RWPE1 (cell line): ENCODE results near the gene GRAMD2B.
"Not testable (repeated sequence)": the region's sequence is repeated elsewhere in the genome, so short reads cannot be mapped to it uniquely, and the experiment has no call there.

Source experiments
- CTCF ChIA-PET: fragments of 350-600 bp; sonication (Branson Sonifier 250); formaldehyde crosslinking; extraction: SDS; loops from one replicate; lab custom pipeline; 2021; lab: Yijun Ruan, JAX
- POLR2A ChIA-PET: fragments of 400-600 bp; formaldehyde crosslinking; extraction: SDS; loops from one replicate; lab custom pipeline; 2020; ENCODE audit warnings: antibody characterized with exemption; ENCODE audit not compliant: low non-redundant PET; lab: Yijun Ruan, JAX
- DNase-seq: peaks from one replicate; pipeline ENCODE4 v3.0.0; 2012; ENCODE audit warnings: low spot score
- H3K27ac ChIP-seq: fragments of 450-650 bp; 2 replicates; pipeline ENCODE4 v1.5.1; 2017
- TF ChIP-seq, protein P1 (sequence below): fragments of 450-650 bp; conservative IDR thresholded peaks from 2 replicates; pipeline ENCODE4 v1.5.1; 2017; ENCODE audit warnings: low read depth, mild to moderate bottlenecking

The GRAMD2B gene

DNA sequence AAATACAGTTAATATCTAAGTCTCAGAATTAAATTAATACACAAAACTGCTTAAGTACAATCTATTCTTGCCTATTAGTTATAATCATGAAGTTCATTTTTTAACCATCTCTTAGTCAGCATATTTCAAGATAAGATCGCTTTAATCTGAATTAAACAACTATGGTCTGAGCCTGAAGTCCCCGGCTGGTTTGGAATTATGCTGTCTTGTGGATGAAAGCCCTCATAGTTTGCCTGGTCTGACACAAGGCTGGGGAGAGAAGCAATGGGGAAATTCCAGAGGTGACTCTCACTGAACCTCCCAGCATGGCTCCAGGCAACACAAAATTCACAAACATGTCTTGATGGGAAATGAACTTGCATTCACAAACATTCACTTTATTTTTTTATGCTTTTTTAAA lies 28.0 kb upstream of the GRAMD2B start:
- POLR2A ChIA-PET: no interaction called here
- TF ChIP-seq, protein P1, sequence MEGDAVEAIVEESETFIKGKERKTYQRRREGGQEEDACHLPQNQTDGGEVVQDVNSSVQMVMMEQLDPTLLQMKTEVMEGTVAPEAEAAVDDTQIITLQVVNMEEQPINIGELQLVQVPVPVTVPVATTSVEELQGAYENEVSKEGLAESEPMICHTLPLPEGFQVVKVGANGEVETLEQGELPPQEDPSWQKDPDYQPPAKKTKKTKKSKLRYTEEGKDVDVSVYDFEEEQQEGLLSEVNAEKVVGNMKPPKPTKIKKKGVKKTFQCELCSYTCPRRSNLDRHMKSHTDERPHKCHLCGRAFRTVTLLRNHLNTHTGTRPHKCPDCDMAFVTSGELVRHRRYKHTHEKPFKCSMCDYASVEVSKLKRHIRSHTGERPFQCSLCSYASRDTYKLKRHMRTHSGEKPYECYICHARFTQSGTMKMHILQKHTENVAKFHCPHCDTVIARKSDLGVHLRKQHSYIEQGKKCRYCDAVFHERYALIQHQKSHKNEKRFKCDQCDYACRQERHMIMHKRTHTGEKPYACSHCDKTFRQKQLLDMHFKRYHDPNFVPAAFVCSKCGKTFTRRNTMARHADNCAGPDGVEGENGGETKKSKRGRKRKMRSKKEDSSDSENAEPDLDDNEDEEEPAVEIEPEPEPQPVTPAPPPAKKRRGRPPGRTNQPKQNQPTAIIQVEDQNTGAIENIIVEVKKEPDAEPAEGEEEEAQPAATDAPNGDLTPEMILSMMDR: no peak
- CTCF ChIA-PET: no interaction called here
- no peak for DNase-seq
- no peak overlapping the region for H3K27ac ChIP-seq

DNA sequence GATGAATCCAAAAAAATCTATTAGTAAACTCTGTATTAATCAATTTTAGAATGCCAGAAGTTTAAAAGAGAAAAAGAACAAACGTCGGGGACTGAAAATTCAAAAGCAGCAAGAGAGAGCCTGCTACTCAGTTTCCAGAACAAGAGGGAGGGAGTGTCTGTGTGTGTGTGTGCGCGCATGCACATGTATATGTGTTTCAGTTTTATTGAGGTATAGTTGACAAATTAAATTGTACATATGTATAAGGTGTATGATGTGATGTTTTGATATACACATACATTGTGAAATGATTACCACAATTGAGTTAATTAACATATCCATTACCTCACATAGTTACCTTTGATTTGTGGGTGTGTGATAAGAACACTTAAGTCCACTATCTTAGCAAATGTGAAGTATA lies 27.6 kb upstream of the GRAMD2B start:
- no peak for DNase-seq
- H3K27ac ChIP-seq: no peak overlapping the region
- POLR2A ChIA-PET: no interaction called here
- TF ChIP-seq, protein P1: no peak
- CTCF ChIA-PET: no interaction called here

DNA sequence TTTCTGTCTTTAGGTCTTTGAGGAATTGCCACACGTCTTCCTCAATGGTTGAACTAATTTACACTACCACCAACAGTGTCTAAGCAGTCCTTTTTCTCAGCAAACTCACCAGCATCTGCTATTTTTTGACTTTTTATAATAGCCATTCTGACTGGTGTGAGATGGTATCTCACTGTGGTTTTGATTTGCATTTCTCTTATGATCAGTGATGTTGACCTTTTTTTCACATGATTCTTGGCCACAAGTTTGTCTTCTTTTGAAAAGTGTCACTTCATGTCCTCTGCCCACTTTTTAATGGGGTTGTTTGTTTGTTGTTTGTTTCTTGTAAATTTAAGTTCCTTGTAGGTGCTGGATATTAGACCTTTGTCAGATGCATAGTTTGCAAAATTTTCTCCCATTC lies 26.5 kb upstream of the GRAMD2B start:
- DNase-seq, POLR2A ChIA-PET, H3K27ac ChIP-seq, CTCF ChIA-PET: not testable (repeated sequence)

DNA sequence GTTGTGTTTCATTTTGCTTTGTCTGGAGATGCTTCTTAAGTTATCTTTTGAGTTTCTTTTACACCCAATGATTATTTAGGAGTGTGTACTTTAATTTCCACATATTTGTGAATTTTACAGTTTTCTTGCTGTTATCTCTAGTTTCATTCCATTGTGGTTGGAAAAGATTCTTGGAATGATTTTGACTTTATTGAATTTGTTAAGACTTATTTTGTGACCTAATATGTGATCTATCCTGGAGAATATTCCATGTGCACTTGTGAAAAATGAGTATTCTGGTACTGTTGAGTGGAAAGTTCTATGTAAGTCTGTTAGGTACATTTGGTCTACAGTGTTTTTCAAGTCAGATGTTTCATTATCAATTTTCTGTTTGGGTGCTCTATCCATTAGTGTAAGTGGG lies 24.4 kb upstream of the GRAMD2B start:
- ChIA-PET POLR2A (no interaction called here), CTCF (no interaction called here)
- TF ChIP-seq, protein P1: no peak
- H3K27ac ChIP-seq: no peak overlapping the region
- no peak for DNase-seq

DNA sequence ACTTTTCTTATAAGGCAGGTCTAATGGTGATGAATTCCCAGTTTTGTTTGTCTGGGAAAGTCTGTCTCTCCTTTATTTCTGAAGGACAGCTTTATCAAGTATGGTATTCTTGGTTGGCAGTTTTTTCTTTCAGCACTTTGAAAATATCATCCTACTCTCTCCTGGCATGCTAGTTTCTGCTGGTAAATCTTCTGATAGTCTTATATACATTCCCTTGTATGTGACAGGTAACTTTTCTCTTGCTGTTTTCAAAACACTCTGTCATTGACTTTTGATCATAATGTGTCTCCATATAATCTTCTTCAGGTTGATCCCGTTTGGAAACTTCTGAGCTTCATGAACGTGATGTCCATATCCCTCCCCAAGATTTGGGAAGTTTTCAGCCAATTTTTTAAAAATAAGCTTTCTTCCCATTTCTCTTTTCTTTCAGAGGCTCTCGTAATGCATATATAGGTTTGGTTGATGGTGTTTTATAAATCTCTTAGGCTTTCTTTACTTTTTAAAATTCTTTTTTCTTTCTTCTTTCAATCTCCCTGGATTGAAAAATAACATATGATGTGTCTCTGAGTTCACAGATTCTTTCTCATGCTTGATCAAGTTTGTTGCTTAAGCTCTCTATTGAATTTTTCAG lies 22.5 kb upstream of the GRAMD2B start:
- no peak overlapping the region for H3K27ac ChIP-seq
- ChIA-PET CTCF (interaction anchor here (0.6 to 0.7 kb wide), 2 partner anchors 124 to 138 kb away, joined by 3 to 7 read pairs; no protein-coding TSS in a partner anchor), POLR2A (no interaction called here)

DNA sequence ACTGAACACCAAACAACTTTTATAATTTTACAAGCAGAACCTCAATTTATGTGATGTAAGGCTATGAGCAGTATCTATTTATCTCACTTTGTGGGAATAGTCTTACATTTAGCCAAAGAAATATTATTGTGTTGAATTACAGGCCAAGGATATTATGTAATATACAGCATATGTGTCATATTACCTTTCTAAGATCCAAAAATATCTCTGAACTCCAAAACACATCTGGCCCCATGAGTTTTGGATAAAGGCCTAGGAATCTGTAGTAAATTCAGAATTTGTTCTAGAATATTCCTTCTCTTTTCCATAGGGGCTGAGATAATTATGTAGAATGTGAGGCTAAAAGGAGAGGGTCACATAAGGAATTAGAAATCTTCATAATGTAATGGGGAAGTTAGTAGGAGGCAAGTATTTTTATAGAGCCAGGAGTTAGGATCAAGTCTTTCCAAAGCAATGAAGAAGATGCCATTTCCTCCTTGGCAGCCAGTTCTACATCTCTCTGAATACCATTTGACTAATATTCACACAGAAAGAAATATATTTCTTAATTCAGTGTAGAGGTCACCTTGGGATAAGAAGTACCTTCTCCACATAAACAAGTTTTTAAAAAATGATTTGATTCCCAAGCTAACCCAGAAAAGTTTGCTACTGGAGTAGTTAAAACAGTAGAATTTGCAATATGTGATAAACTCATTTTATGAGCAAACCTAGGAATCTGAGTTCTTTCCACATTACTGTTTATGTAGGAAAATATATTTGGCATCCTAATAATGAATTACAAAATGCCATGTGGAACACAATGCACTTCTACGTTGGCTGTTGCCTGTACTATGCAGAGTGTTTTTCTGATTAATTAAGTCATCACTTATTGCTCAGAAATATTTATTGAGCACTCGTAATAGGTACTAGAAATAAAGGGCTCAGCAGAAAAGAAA lies 20.3 kb upstream of the GRAMD2B start:
- H3K27ac ChIP-seq: no peak overlapping the region
- ChIA-PET CTCF (no interaction called here), POLR2A (no interaction called here)

More for the DNA sequence above, 22.5 kb upstream of the GRAMD2B start:
- TF ChIP-seq, protein P1: no peak
- no peak for DNase-seq

More for the DNA sequence above, 20.3 kb upstream of the GRAMD2B start:
- TF ChIP-seq, protein P1: no peak
- no peak for DNase-seq
